Neural crest cell (in vitro differentiated cells): Measurements from ENCODE around the gene RACGAP1. TPM values are rescaled to one million over a fixed set of nuclear protein-coding genes. Genes with fewer than 3 reads are reported as not detected.

Source experiments
- DNase-seq: peaks from one replicate; pipeline ENCODE4 v3.0.0; 2021; ENCODE audit warnings: low read depth, mixed read lengths, low spot score
- H3K27ac Mint-ChIP-seq: one replicate; pipeline ENCODE4 v1.8.0; 2021; ENCODE audit warnings: mild to moderate bottlenecking, mixed read lengths; ENCODE audit not compliant: unreplicated experiment
- H3K27me3 Mint-ChIP-seq: 2 replicates; pipeline ENCODE4 v1.8.0; 2021; ENCODE audit warnings: low read depth, mild to moderate bottlenecking, mixed read lengths
- H3K36me3 Mint-ChIP-seq: 2 replicates; pipeline ENCODE4 v1.8.0; 2021; ENCODE audit warnings: low read depth, mild to moderate bottlenecking, mixed read lengths
- H3K4me1 Mint-ChIP-seq: 2 replicates; pipeline ENCODE4 v1.8.0; 2021; ENCODE audit warnings: mixed read lengths
- H3K4me3 Mint-ChIP-seq: one replicate; pipeline ENCODE4 v1.8.0; 2021; ENCODE audit warnings: mild to moderate bottlenecking, mixed read lengths
- H3K9me3 Mint-ChIP-seq: 2 replicates; pipeline ENCODE4 v1.8.0; 2021; ENCODE audit warnings: mixed read lengths
- total RNA-seq: library from RNA; stranded (reverse); gene quantifications from 2 replicates; pipeline ENCODE4 v1.2.1, GENCODE V29; 2021
- TF ChIP-seq, protein P1 (sequence below): fragments of 200-600 bp; sonication (generic); conservative IDR thresholded peaks from 2 replicates; pipeline ENCODE4 v1.5.0; 2021; ENCODE audit warnings: antibody characterized with exemption, mild to moderate bottlenecking

RACGAP1 gene
- total RNA-seq, 1 donor from 2014 or later = 104 TPM

DNA sequence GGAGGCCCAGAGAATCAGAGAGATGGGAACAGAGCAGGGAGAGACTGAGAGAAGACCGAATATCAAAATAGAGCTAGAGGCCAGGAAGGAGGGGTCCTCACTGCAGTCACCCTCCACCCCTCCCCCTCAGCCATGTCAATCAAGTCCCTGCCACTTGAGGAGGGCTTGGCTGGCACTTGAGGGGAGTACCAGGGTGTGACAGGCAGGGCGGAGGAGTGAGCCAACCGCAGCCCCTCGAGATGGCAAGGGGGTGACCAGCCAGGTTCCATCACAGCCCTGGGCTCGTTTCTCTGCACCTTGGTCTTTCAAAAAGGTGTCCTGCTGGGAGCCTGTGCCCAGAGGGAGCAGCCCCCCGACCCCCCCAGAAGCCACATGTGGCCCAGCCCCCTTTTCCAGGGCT is 59.5 kb downstream of the RACGAP1 start:
- no peak for DNase-seq
- Mint-ChIP-seq H3K4me3 (no peak overlapping the region), H3K27me3 (peaks cover 28% of the 10 kb centered on the region), H3K27ac (no peak overlapping the region), H3K36me3 (no peaks in the 10 kb centered on the region), H3K4me1 (no peaks in the 10 kb centered on the region), H3K9me3 (no peaks in the 10 kb centered on the region)
- TF ChIP-seq, protein P1, sequence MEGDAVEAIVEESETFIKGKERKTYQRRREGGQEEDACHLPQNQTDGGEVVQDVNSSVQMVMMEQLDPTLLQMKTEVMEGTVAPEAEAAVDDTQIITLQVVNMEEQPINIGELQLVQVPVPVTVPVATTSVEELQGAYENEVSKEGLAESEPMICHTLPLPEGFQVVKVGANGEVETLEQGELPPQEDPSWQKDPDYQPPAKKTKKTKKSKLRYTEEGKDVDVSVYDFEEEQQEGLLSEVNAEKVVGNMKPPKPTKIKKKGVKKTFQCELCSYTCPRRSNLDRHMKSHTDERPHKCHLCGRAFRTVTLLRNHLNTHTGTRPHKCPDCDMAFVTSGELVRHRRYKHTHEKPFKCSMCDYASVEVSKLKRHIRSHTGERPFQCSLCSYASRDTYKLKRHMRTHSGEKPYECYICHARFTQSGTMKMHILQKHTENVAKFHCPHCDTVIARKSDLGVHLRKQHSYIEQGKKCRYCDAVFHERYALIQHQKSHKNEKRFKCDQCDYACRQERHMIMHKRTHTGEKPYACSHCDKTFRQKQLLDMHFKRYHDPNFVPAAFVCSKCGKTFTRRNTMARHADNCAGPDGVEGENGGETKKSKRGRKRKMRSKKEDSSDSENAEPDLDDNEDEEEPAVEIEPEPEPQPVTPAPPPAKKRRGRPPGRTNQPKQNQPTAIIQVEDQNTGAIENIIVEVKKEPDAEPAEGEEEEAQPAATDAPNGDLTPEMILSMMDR = no peak

DNA sequence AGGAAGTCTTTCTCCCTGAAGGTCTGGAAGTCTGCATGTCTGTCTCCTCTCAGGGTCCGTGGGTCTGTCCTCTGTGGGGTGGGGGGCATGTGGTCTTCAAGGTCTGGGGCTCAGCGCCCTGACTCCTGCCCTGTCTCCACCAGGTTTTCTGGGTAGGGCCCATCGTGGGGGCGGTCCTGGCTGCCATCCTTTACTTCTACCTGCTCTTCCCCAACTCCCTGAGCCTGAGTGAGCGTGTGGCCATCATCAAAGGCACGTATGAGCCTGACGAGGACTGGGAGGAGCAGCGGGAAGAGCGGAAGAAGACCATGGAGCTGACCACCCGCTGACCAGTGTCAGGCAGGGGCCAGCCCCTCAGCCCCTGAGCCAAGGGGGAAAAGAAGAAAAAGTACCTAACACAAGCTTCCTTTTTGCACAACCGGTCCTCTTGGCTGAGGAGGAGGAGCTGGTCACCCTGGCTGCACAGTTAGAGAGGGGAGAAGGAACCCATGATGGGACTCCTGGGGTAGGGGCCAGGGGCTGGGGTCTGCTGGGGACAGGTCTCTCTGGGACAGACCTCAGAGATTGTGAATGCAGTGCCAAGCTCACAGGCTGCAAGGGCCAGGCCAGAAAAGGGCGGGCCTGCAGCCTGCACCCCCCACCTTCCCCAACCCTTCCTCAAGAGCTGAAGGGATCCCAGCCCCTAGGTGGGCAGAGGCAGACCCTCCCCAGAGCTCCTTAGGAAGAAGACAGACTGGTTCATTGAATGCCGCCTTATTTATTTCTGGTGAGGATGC is 60.3 kb downstream of the RACGAP1 start:
- Mint-ChIP-seq H3K27ac (no peak overlapping the region), H3K4me3 (peak overlapping the region; percentile 38), H3K27me3 (peaks cover 36% of the 10 kb centered on the region), H3K4me1 (peaks cover 8% of the 10 kb centered on the region), H3K9me3 (no peaks in the 10 kb centered on the region), H3K36me3 (no peaks in the 10 kb centered on the region)
- TF ChIP-seq, protein P1 = no peak
- DNase-seq = no peak

DNA sequence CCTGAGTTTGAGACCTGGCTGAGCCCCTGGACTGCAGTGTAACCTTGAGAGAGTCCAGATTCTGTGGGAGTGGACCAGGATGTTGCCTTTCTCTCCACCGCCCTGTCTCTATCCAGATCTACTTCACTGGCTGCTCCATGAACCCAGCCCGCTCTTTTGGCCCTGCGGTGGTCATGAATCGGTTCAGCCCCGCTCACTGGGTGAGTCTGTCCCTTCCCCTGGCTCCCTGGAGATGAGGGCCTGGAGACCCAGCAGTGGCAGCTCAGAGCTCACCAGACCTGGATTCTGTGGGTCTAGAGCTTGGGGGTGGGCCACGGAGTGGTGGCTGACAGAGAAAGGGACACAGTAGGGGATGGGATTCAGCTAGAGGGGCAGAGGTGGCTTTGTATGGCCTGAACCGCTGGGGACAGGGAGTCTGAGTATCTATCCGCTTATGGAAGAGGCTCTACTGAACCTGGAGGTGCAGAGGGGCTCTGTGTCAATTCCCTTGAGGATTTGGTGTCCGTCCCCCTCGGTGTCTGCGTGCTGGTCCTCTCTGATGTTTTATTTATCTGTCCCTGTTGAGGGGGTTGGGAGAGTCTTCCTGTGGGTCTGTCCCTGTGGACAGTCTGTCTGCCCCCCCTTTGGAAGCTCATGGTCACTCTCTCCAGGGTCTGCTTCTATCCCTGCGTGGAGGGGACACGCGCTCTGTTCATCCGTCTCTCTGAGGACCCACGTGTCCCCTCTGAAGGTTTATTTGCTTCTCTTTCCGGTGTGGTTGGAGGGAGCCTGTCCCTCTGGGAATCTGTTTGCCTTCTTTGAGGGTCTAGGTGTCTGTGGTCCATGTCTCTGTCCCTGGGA is 61.1 kb downstream of the RACGAP1 start:
- Mint-ChIP-seq H3K9me3 (no peaks in the 10 kb centered on the region), H3K27me3 (peaks cover 45% of the 10 kb centered on the region), H3K4me3 (peak overlapping the region; percentile 38), H3K4me1 (peaks cover 16% of the 10 kb centered on the region), H3K36me3 (no peaks in the 10 kb centered on the region), H3K27ac (no peak overlapping the region)
- TF ChIP-seq, protein P1 = no peak
- DNase-seq = no peak

DNA sequence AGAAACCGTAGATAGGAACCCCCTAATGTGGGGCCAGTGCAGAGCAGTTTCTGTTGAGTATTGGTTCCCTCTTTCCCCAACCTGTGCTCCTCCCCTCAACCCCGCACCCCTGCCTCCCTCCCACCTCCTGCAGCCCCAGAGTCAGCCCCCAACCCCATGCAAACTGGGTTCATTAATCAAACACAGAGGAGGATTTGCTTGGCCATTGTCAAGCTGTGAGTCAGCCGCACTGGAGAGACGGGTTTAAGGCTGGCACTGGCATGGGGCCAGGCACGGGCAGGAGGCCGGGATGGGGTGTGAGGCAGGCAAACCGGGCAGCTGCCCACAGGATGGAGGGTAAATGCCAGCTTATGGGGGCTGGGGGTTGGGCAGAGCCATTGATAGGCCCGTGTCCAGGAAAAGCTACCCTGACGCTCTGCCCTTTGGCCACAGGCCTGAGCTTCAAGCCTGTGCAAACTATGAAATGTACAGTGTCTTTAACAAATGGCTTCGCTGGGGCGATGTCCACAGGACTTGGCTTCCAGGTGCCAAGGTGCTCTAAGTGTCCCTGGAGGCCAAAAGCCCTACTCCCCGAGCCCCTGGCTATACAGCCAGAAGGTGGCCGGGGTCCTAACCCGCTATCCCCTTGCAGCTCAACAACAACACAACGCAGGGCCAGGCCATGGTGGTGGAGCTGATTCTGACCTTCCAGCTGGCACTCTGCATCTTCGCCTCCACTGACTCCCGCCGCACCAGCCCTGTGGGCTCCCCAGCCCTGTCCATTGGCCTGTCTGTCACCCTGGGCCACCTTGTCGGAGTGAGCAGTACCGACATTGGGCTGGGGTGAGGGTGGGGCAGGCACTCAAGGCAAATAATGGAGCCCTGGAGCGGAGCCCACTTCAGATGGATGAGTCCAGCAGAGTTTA is 62.2 kb downstream of the RACGAP1 start:
- Mint-ChIP-seq H3K4me3 (peak overlapping the region; percentile 47), H3K9me3 (no peaks in the 10 kb centered on the region), H3K27ac (no peak overlapping the region), H3K36me3 (no peaks in the 10 kb centered on the region), H3K27me3 (peaks cover 48% of the 10 kb centered on the region), H3K4me1 (peaks cover 23% of the 10 kb centered on the region)
- DNase-seq = no peak
- TF ChIP-seq, protein P1 = no peak
